AG04449 (cell line): ENCODE results near the gene CLUH.

Experiments used
- CTCF ChIA-PET: fragments of 350-600 bp; formaldehyde crosslinking; extraction: SDS; loops from one replicate; lab custom pipeline; 2021; ENCODE audit warnings: antibody characterized with exemption; lab: Yijun Ruan, JAX
- POLR2A ChIA-PET: fragments of 400-600, 350-600 bp; formaldehyde crosslinking; extraction: SDS; loops from one replicate; lab custom pipeline; 2020; ENCODE audit warnings: antibody characterized with exemption, inconsistent platforms; lab: Yijun Ruan, JAX
- DNase-seq: peaks from one replicate; pipeline ENCODE4 v3.0.0-alpha.2; 2010; ENCODE audit warnings: low read depth, low spot score
- H3K4me3 ChIP-seq: 2 replicates; pipeline ENCODE4 v1.5.1; 2011; ENCODE audit warnings: low read depth, mild to moderate bottlenecking, control low read depth, low read length
- CTCF ChIP-seq: IDR thresholded peaks from one replicate; pipeline ENCODE4 v1.5.1; 2011; ENCODE audit warnings: mild to moderate bottlenecking, moderate library complexity, low read length, control low read depth, inconsistent platforms; ENCODE audit not compliant: insufficient read depth; ENCODE audit errors: missing control alignments

The CLUH gene

GRCh38 chr17:2704031-2704889 is 7.3 kb downstream of the CLUH start:
- no peak for TF ChIP-seq CTCF
- no peak for DNase-seq
- POLR2A ChIA-PET = no interaction called here
- CTCF ChIA-PET = interaction anchor here (1.0 kb wide), 1 partner anchor 8 kb away, joined by 3 read pairs; no protein-coding TSS in a partner anchor
- no peak overlapping the region for H3K4me3 ChIP-seq

GRCh38 chr17:2703606-2704005 is 8.0 kb downstream of the CLUH start:
- CTCF ChIA-PET = no interaction called here
- no peak for DNase-seq
- no peak overlapping the region for H3K4me3 ChIP-seq
- TF ChIP-seq CTCF = no peak
- POLR2A ChIA-PET = no interaction called here

- TF ChIP-seq CTCF = no peak
- CTCF ChIA-PET = no interaction called here
- POLR2A ChIA-PET = no interaction called here
- no peak for DNase-seq
- H3K4me3 ChIP-seq = no peak overlapping the region
Observed at GRCh38 chr17:2703181-2703580, 8.4 kb downstream of the CLUH start.

GRCh38 chr17:2701996-2702741 is 9.4 kb downstream of the CLUH start:
- no peak for TF ChIP-seq CTCF
- CTCF ChIA-PET = no interaction called here
- POLR2A ChIA-PET = no interaction called here
- DNase-seq = no peak
- H3K4me3 ChIP-seq = no peak overlapping the region

- H3K4me3 ChIP-seq = no peak overlapping the region
- ChIA-PET CTCF (no interaction called here), POLR2A (no interaction called here)
- no peak for DNase-seq
- TF ChIP-seq CTCF = no peak
Observed at GRCh38 chr17:2701161-2701995, 10.2 kb downstream of the CLUH start.
